ENCODE data around the gene STXBP6.

The STXBP6 gene

GRCh38 chr14:24996930-24997725 lies 52.8 kb downstream of the STXBP6 start:
- no peak overlapping the region for H3K4me3 ChIP-seq (ENCODE audit: low read length)
- no peak for DNase-seq (ENCODE audit: low read depth)
- TF ChIP-seq CTCF (IDR thresholded peaks at IDR 0.05; ENCODE audit: insufficient read depth, low read depth, low read length, missing control alignments) = no peak

DNA sequence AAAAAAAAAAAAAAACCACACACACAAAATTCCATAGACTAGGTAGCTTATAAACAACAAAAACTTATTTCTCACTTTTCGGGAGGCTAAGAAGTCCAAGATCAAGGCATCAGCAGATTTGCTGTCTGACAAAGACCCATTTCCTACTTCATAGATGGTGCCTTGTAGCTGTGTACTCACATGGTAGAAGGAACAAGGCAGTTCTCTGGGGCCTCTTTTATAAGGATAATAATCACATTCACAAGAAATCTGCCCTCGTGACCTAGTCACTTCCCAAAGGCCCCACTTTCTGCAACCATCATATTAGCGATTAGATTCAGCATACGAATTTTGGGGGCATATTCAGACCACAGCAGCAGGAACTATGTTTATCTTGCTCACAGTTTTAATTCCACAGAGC lies 54.9 kb downstream of the STXBP6 start:
- no peak for TF ChIP-seq CTCF (IDR thresholded peaks at IDR 0.05; ENCODE audit: insufficient read depth, low read depth, low read length, missing control alignments)
- no peak for DNase-seq (ENCODE audit: low read depth)
- H3K4me3 ChIP-seq (ENCODE audit: low read length) = no peak overlapping the region

GRCh38 chr14:24993631-24994030 lies 56.3 kb downstream of the STXBP6 start:
- no peak overlapping the region for H3K4me3 ChIP-seq (ENCODE audit: low read length)
- no peak for DNase-seq (ENCODE audit: low read depth)
- no peak for TF ChIP-seq CTCF (IDR thresholded peaks at IDR 0.05; ENCODE audit: insufficient read depth, low read depth, low read length, missing control alignments)

DNA sequence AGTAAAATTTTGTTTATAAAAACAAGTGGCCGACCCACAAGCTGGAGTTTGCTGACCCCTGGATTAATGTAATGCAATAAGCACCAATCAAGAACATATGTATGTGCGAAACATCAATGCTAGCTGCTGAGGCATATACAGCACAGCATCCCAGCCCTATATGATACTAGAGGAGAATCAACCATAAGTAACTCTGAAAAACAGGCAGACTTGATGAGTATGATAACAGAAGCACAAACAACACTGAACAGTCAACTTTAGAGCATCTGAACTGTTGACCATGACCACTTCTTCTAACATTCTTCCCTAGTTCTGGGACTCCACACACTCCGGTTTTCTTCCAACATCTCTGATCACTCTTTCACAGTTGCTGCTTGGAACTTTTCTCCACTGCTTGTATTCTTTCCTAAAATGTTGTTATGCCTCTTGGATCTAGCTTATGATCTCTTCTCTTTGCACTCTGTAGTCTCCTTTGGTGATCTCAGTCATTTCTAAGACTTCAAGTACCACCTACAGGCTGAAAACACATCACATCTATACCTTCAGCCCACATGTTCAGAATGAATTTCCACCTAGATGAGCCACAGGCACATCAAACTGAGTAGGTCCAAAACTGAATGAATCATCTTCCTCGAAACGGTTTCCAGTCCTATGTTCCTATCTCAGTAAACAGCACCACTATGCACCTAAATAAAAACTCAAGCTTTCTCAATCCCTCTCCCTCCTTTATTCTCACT lies 57.2 kb downstream of the STXBP6 start:
- DNase-seq (ENCODE audit: low read depth) = no peak
- H3K4me3 ChIP-seq (ENCODE audit: low read length) = no peak overlapping the region
- TF ChIP-seq CTCF (IDR thresholded peaks at IDR 0.05; ENCODE audit: insufficient read depth, low read depth, low read length, missing control alignments) = no peak

GRCh38 chr14:24991821-24992220 lies 58.1 kb downstream of the STXBP6 start:
- DNase-seq (ENCODE audit: low read depth) = no peak
- TF ChIP-seq CTCF (IDR thresholded peaks at IDR 0.05; ENCODE audit: insufficient read depth, low read depth, low read length, missing control alignments) = no peak
- H3K4me3 ChIP-seq (ENCODE audit: low read length) = no peak overlapping the region

GRCh38 chr14:24991288-24991687 lies 58.7 kb downstream of the STXBP6 start:
- TF ChIP-seq CTCF (IDR thresholded peaks at IDR 0.05; ENCODE audit: insufficient read depth, low read depth, low read length, missing control alignments) = no peak
- no peak overlapping the region for H3K4me3 ChIP-seq (ENCODE audit: low read length)
- no peak for DNase-seq (ENCODE audit: low read depth)
